ENCODE results near the gene DPYSL3.

The DPYSL3 gene

DNA sequence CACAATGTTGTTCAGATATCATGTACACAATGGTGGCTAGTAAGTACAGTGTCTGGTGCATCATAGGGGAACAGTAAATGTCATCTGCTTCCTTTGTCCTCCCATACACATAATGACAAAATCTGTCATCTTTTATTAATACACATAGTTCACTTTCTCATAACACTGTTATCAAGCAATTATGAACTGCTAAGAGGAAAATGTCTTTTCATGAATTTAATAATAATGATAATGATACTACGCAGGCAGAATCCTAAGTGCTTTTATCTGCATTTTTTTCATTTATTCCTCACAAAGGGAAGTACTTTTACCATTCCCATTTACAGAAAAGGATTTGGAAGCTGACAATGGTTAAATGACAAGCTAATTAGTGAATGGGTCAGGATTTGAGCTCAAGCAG is 35.7 kb downstream of the DPYSL3 start:
- no peak for DNase-seq (ENCODE audit: low read depth in 2 of 3, low spot score in 1 of 3)

DNA sequence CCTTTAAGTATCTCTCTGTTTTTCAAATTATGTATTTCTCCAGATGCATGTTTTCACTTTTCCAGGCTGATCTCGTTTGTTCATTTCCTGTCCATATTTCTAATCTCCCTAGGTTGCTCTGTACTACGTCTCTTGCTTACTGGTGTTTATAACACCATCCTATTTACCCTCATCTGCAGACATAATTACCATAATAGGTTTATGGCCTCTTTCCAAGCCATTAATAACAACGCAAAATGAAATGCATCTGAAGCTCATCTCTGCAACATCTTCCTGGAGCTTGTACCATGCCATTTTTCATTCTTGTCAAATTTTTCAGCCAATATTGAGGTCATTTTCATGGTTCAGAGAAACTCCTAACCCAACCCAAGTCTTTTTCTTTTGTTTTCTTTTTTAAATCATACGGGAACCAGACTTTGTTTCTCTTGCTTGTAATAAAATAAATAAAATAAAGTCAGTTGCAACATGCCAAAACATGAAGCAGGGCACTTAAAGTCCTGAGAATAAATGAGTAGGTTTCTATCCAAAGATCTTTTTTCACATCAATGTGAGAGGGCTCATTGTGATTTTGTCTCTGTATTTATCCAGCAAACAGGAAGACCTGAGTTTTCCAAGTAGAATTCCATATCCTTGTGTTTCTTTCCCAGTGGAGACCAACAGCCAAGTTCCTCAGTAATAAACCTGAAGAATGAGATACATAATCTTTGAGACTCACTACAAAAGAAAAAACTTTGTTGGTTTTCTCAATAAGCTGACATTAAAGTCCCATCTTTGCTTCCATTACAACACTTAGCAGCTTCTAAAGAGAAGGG is 37.0 kb downstream of the DPYSL3 start:
- no peak for DNase-seq (ENCODE audit: low read depth in 2 of 3, low spot score in 1 of 3)

DNA sequence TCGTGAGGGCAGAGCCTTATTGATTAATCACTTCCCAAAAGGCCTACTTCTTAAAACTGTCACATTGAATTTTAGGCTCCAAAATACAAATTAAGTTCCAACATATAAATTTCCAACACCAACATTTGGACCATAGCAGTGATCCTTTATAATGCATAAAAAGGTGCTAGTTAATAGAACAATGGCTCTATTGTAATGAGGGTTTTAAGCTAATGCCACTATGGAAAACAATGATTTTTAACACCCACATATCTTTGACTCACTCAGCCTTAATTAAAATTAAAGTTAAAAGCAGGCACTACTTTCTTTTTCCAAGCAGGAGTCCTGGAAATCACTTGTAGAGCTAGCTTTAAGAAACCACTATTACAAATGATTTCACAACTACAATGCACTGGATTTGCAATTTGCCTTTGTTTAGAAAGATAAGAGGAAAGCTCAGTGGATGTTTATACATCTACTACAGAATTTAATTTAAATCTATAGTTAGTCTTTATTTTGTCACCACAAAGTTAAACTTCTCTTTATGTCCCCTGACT is 41.8 kb downstream of the DPYSL3 start:
- no peak for DNase-seq (ENCODE audit: low read depth in 2 of 3, low spot score in 1 of 3)

DNA sequence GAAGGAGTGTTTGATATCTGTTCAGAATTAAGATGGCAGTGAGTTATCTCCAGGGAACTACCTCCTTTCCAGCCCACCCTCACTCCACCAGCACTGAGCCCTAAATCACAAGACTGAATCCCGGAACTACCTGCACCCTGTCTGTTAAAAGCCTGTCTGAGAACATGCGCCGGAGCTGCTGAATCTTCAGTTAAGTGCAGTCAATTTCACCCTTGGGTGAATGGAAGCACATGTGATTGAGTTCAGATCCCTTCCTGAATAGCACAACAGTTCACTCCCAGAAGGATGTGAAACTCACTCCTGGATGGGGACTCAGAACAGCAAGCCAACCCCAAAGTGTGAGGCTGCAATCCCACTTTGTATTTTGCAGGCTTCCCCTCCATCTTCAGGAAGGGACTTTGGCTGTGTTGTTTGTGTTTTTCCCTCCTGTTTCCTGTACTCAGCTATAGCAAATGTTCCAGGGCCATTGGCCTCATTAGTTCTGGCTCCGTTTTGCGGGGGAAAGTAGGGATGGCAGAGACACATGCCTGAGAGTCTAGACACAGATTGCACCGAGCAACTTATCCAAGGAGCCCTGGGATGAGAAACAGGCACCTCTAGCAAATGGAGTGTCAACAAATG is 43.4 kb downstream of the DPYSL3 start:
- no peak for DNase-seq (ENCODE audit: low read depth in 2 of 3, low spot score in 1 of 3)

DNA sequence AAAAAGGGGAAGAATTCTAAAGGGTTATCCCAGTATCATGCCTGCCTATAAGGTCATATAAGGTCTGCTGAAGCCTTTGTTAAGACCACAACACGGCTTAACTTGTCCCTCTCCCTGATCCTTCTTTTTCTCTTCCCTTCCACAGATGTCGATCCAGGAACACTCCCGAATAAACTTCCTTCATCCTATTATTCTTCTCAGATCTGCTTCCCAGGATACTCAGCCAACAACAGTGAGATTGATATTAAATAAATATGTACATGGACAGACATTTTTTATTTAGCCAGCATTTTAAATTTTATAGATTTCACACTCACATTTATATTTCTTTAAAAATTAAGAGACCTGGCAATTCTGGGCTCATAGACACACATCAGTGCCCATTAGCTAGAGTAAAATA is 44.1 kb downstream of the DPYSL3 start:
- DNase-seq (ENCODE audit: low read depth in 2 of 3, low spot score in 1 of 3): no peak

DNA sequence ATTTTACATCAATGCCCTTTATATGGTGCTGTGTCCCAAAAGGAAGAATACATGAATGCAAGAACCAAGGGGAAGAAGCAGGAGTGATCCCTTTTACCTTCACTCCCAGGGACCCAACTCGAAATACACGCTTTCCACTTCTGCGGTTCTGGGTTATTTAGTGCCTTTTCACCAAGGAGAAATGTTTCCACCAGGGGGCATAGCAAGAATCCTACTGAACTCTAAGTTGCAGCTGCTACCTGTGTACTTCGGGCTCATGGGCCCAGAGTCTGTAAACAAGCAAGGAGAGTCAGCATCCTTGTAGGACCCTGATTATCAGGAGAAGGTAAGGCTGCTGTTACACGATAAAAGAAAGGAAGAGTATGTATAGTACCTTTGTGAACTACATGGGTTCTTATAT is 45.7 kb downstream of the DPYSL3 start:
- no peak for DNase-seq (ENCODE audit: low read depth in 2 of 3, low spot score in 1 of 3)

DNA sequence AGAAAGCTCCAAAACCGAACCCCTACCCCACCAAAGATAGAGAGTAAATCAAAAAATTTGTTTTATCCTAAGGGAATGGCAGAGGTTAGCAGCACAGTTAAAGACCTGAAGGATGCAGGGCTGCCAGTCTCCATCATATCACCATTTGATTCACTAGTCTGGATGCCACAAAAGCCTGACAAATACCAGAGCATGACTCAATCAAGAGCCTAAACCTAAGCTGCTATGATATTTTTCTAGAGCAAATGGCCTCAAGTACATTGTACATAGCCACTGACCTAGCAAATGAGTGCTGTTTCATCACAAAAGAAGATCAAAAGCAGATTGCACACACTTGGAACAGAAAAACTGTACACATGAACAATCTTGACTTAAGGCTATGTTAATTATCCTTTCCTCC is 48.0 kb downstream of the DPYSL3 start:
- no peak for DNase-seq (ENCODE audit: low read depth in 2 of 3, low spot score in 1 of 3)

DNA sequence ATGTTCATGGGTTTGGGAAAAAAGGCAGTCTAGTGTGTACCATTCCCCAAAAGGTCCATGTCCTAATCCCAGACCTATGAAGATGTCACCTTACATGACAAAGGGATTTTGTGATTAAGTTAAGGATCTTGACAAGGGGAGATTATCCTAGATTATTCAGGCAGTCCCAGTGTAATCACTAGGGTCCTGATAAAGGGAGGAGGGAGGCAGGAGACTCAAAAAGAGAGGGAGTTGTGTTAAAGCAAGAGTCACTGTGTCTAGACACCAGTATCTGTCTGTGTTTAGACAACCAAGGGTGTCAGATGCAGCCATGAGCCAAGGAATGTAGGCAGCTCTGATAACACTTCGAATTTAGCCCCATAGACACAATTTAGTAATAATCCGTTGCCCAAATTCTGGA is 49.5 kb downstream of the DPYSL3 start:
- DNase-seq (ENCODE audit: low read depth in 2 of 3, low spot score in 1 of 3): no peak

DNA sequence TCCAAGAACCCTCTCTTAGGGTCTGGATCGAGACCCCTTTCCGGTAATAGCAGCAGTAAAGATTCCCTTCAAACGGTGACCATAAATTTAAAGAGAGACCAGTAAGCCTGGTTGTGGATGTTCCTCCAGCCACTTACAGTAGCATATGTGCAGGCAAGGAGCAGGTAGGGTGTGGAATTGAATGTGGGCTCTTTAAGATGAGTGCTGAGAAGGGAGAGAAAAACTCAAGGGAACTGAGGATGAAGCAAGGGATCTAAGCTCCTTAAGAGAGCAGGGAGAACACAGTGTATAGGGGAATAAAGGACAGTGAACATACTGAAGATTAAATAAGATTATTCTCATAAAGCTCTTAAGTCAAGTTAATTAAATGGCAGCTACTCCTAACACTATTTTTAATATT is 51.3 kb downstream of the DPYSL3 start:
- no peak for DNase-seq (ENCODE audit: low read depth in 2 of 3, low spot score in 1 of 3)

DNA sequence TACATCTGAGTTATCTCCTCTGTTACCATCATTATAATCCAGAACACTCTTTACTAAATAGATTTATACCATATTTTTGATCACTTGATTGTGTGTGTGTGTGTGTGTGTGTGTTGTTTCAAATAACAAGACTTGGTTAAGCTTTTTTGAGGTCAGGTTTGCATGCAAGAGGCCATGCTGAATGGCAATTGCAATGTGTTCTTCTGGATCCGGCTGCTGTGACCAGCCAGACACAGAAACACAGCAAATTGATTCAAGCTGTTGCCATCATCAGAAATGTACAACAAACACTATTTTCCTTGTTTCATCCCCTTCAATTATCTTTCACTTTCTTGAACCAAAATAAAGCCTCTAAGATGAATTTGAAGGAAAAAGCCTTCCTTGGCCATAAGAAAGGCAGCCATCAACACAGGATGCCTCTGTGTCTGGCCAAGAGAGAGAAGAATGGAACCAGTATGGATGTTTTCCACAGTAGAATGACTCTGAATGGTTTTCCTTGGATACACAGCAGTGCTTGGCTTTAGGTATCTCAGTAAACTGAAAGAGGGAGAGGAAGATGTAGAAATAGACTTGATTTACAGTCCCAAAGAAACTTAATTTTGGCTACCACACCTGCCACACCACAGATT is 53.9 kb downstream of the DPYSL3 start:
- no peak for DNase-seq (ENCODE audit: low read depth in 2 of 3, low spot score in 1 of 3)

DNA sequence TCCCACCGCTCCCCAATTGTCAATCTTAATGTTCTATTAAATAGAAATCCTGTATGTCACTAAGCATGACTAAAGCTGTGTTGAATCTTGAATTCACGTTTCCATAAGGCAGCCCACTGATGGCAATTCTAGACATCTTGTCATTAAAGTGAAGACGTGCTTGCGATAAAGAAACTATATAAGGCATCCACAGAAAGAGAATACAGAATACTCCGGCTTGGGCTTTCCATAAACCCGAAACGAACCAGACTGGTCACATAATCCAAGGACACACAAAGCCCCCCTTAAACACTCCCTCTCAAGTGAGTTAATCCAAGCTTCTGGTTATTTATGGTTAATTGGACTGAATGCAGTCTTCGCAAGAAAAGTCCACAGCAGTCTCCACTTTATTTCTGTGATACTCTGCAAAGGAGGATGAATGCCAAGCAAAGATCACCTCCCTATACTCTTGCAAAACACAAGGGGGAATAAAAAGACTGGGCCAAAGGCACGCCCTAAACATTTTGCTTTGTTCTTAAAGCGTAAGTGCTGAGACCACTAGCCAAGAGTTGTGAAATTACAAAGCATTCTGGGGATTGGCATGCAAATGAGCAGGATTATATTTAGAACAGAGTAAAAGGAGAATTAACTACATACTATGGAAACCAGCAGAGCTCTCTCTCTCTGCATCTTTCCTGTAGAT is 54.7 kb downstream of the DPYSL3 start:
- no peak for DNase-seq (ENCODE audit: low read depth in 2 of 3, low spot score in 1 of 3)

DNA sequence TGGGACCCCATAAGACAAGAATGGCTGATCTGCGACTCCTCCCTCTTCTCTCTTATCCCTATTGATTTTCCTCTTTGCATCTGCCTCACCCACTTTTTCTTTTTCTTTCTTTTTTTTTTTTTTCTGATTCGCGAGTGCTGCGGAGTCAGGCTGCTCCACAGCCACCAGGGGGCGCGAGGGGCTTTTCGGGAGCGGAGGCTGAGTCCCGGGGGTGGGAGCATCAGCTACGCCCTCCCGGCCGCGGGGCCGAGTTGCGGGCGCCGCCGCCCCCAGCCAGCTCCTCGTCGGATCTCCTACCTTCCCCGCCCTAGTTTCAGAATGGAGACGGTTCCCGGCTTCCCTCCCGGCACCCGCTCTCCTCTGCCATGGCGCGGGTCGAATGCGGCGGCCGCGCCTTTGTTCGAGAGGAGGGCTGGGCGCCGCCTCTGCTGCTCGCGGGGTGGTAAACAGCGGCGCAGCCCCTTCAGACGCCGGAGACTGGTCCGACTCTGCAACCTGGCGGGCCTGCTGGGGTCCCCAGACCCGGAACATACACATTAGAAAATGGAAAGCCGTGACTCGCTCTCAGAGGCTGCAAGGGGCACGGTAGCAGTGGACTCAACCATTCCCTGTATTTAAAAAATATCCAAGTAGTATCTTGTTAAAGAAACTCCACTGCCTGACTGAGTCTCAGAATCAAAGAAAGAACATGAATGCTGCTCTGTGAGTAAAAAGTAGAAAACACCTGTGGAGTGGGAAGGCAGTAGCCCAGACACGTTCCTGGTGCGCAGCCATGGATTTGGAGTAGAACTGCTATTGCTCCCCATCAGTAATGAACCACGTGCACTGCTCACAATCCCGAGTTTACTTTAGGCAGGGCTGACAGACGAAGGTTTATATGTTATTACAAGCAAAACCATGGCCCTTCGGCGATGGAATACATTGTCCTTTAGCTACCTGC is 55.7 kb downstream of the DPYSL3 start:
- DNase-seq (ENCODE audit: low read depth in 2 of 3, low spot score in 1 of 3): peak; percentile 26 to 67 (median 56)

DNA sequence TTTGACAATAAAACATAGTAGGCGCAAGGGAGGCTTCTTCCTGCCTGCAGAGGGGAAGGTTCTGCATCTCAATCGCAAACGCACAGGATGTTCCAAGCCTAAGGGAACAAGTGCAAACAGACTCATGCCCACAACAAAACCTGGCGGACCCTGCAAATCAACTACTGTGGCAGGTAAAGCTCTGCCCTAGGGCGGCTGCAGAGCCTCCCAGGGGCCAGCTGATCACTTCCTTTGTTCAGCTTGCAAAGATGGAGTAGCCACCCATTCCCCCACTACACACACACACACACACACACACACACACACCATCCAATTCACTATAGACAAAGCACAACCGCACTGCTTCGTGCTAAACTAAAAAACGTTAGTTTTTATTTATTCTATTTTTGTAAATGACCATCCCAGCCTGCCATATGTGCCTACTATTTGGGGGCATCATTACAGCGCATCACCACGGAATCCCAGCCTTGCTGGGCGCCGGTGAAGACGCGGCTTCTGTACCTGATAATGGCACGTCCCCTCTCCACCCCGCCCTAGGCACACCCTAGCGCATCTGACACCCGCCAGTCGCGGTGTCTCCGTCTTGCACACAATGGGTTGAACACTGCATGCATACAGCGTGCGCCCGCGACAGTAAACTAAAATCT is 57.6 kb downstream of the DPYSL3 start:
- no peak for DNase-seq (ENCODE audit: low read depth in 2 of 3, low spot score in 1 of 3)

DNA sequence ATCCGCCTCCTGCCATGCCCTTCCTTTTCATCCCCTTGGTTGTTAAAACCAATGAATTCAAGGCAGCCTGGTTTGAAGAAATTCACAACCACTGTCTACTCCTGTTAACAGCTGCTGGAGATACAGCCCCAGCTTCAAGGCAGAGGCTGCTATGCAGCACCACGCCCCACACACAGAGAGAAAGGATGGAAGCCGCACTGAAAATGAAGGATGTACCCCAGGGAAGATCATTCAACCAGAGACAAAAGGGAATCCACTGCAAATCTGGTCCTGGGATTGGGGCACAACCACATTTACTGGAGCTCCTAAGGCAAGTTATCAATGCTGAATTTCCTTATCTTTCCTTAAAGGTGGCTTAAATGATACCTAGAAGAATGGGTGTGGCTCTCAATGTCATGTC is 58.7 kb downstream of the DPYSL3 start:
- no peak for DNase-seq (ENCODE audit: low read depth in 2 of 3, low spot score in 1 of 3)

DNA sequence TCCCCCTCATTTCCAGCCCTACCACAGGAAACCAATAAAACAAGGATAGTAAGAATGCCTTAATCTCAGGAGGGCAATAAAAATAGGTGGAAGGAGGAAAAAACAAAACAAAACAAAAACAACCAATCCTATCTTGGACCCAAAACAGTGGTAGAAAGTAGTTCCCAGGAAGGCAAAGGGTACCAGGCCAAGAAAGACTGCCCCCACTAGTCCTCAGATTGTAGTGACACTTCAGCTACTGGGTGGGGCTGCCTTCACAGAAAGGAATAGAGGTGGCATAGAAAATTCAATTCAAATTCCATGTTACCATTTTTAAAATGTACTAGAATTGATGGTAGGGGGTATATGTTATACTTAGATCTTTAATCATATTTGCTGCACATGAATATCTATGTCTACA is 59.3 kb downstream of the DPYSL3 start:
- DNase-seq (ENCODE audit: low read depth in 2 of 3, low spot score in 1 of 3): no peak

DNA sequence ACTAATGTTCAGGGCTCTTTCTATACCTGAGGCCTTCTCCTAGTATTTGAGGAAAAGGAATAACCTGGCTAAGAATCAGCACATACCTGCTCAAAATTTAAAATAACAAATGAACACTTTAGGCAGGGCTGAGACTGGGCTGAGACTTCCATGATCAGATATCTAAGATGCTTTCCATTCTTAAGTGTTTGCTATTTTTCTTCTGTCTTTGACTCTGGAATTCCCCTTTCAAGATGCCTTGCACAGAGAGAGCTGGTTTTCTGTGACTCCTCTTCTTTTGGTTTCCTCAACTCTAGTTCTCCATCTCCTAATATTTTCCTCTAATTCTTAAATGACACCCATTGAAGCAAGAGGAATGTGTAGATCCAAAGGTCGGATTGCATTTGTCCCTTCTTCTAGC is 61.1 kb downstream of the DPYSL3 start:
- DNase-seq (ENCODE audit: low read depth in 2 of 3, low spot score in 1 of 3): no peak

DNA sequence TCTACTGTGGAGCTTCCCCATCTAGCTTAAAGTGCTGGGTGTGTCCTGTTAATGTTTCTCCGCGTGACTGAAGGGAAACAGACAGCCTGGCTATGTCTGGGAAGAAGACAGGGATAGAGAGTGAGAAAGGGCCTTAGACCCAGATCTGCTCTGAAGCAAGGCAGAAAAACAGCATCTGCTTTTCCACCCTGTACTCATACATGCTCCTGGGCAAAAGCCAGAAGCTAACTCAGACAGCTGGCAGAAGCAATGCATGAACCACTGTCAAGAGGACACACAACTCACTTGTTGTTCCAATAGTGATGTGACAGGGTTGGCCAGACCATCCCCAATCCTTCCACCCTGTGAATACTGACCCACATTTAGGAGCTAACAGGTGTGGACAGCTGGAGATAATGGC is 63.3 kb downstream of the DPYSL3 start:
- no peak for DNase-seq (ENCODE audit: low read depth in 2 of 3, low spot score in 1 of 3)

DNA sequence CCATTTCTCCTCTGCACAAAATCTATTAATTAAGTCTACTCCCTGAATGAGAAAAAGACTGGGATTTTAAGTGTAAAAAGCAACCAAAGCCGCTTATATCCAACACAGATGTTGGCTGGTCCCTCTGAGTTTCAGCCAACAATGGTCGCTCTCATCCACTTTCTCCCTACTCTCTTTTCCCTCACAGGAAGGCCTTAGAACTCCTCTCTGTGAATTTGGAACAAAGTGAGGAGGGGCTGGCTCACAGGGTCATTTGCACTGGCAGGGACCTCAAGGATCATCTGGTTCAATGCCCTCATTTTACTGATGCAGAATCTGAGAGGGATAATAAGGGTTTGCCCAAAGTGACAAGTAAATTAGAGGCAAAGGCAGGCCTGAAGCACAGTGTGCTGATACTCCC is 64.0 kb downstream of the DPYSL3 start:
- DNase-seq (ENCODE audit: low read depth in 2 of 3, low spot score in 1 of 3): no peak

DNA sequence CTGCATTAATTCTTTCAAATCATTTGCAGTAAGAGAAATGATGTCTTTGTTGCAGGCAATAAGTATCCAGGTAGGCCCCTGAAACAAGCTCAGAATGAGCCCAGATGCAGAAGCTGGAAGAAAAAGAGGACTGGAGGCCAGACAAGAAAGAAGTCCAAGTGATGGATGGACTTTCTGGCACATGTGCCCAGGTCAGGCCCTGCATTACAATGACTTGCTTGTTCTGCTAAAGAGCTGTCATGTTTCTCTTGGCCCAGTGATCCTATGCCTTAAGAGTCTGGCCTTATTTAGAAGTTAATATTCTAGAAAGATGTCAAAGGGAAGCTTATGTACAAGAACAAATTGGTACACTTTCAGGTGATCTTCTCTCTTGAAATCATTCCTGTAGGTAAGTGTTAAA is 64.8 kb downstream of the DPYSL3 start:
- DNase-seq (ENCODE audit: low read depth in 2 of 3, low spot score in 1 of 3): no peak

DNA sequence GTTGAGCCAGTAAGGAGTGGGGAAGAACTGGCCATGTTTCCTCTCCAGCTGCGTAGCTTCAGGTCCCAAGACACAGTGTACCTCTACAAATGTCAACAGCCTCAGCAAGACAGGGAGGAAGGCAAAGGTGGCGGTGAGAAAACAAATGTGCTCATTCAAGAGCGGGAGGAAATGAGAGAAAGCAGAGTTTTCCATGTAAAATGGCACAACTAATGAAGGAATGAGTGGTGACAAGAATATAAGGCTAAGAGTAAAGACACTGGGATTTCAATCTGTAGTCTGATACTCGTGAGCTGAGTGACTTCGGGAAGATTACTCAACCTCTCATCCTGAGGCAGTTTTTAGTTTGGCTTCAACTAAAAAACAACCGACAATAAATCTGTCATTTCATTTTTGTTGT is 67.6 kb downstream of the DPYSL3 start:
- DNase-seq (ENCODE audit: low read depth in 2 of 3, low spot score in 1 of 3): no peak

Data from stimulated activated CD4-positive, alpha-beta T cell treated with anti-CD3 and anti-CD28 coated beads, Interleukin-12 subunit alpha, Interleukin-12 subunit beta, amount 100 ng/mL, for 48 hours (primary cell).